ENCODE results near the gene L3MBTL4.

L3MBTL4 gene

GRCh38 chr18:6362559-6363129, 52.1 kb downstream of the L3MBTL4 start:
- no peak for DNase-seq

DNA sequence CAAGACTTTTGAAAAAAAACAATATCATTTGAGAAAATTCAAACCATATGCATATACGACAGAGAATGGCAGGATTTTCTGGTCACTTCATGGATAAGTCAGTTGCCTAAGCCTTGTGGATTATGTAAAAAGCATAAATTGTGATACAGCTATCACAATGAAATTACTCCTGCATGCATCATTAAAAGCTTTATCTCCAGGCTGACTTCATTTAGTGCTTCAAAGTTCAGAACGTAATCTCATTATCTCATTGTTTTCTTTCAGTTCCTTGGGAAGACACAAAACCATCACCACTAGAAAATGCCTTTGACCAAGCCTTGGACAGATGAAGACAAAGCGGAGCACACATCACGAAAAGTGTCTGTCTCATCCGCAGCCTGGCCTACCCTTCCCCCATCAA, 57.0 kb downstream of the L3MBTL4 start:
- no peak for DNase-seq

- no peak for DNase-seq
Observed at GRCh38 chr18:6355789-6356589, 58.7 kb downstream of the L3MBTL4 start.

GRCh38 chr18:6352275-6352674, 62.4 kb downstream of the L3MBTL4 start:
- DNase-seq = no peak

GRCh38 chr18:6342990-6343389, 71.7 kb downstream of the L3MBTL4 start:
- no peak for DNase-seq

DNA sequence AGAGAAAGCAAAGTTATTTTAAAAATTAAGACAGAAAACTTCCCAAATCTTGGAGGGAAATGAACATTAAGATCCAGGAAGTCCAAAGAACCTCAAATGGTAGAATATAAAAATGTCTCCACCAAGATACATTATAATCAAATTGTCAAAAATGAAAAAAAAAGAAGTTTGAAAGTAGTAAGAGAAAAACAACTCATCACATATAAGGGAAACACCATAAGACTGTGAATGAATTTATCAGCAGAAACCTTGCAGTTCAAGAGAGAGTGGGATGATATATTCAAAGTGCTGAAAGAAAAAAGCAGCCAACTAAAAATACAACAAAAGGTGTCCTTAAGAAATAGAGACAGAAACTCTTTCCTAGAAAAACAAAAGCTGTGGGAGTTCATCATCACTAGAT, 73.0 kb downstream of the L3MBTL4 start:
- DNase-seq = no peak

GRCh38 chr18:6341303-6341702, 73.4 kb downstream of the L3MBTL4 start:
- DNase-seq = no peak

- DNase-seq = no peak
Observed at GRCh38 chr18:6340121-6340520, 74.6 kb downstream of the L3MBTL4 start.

GRCh38 chr18:6336239-6336638, 78.5 kb downstream of the L3MBTL4 start:
- no peak for DNase-seq

DNA sequence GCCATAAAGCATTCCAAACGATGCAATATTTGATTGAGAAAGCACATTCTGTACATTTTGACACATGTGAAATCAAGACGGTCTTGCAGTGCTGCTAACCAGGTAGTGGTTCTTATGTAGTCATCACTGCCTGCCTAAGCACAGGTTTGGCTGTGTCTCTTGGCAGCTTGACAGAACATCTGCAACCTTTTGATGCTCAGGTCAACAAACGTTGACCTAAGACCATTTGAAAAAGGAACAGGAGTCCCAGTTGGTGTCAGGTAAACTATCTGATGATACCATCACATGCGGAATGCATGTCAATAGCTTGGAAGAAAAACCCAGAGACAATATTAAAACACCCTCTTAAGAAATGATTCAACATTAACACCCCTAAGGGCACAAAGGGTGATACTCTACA, 80.7 kb downstream of the L3MBTL4 start:
- no peak for DNase-seq

DNA sequence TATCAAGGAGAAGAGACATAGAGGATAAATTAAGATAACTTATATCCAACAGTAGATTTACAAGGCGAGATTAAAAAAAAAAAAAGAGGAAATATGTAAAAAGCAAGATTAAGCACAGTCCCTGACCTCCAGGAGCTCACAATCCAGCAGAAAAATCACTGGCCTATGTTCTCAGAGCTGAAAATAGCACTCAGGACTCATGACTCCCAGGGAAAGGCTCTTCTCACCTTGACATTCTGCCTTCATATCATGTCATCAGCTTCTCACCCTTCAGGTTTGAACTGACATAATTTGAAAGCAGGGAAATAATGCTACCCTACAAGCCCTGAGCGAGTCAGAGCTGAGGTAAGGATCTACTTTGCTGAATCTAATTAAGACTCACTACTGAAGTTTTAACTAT, 82.8 kb downstream of the L3MBTL4 start:
- no peak for DNase-seq

DNA sequence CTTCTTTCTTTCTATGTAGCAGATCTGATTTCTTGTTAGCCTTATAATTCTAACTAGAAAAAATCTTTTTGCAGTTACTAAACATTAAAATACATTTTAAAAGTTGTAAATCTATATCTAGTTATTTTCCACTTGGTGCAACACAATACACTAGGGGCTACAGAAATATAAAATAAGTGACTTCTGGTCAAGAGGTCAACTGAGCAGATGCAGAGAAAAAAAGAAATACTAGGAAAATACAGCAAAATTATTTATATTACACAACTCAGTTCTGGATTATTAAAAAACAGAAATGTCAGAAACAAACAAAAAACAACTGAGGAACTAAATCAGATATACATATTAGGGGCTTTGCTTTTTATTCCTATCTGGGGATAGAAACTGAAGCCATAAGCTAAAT, 83.9 kb downstream of the L3MBTL4 start:
- no peak for DNase-seq

DNA sequence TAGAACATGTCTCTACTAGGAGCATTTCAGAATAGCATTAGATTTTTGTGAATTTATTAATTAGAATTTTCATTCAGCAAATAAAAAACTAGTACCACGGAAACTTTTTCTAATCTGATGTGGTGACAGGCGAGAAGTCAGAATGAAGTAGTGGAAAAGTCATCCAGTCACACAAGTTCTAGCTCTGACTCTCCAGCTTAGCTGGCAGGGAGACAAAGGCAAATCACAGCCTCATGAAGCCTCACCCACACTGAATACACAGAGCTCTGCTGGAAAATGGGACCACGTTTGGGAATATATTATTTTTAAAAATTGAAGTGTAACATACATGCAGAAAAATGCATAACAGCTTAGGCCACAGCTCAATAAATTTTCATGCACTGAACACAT, 86.1 kb downstream of the L3MBTL4 start:
- DNase-seq = no peak

DNA sequence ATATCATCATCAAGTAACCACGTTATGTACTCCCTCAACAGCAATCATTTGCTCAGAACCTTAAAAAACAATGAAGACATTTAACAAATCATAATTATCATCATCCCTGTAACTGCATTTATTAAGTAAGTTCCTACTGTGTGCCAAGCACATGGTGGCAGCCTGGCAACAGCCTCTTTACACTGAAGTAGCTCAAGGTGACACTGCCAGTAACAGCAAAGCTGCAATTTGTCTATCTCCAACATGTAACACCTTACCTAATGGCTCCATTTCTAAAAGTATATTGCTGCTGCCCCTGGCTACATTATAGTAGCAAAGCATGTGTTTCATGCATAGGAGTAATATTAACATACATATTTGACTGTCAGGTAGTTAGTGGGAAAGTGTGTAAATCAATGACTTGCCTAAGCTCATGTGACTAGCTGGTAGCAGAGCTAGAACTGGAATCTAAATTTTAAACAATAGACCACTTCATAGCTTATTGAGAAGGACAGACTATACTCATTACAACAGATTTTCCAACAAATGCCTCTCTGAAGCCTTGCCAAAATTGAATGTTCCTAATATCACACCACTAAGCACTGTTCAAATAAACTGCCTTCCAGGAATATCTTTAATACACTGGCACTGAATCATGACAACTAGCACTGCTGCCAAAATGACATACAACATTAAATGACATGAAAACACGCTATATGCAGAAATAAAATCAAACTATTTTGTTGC, 86.7 kb downstream of the L3MBTL4 start:
- DNase-seq = no peak

DNA sequence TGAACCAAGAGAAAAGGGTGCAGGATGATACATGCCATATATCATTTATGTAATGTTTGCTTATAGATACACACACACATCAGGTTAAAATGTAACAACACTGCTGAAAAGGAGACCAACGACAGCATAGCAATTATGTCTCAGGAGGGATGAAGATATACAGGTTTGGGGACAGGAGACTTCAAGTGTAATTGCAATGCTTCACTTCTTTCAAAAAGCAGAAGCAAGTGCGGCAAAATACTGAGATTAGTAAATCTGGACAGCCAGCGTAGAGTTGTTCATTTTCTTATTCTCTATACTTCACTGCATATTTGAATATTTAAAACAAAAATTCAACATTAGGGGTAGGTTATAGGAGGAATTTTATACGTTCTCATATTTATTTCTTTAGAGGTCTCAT, 87.2 kb downstream of the L3MBTL4 start:
- no peak for DNase-seq

GRCh38 chr18:6326566-6326965, 88.1 kb downstream of the L3MBTL4 start:
- DNase-seq = no peak

- no peak for DNase-seq
Observed at GRCh38 chr18:6323319-6323889, 91.3 kb downstream of the L3MBTL4 start.

- no peak for DNase-seq
Observed at GRCh38 chr18:6315517-6316331, 99.0 kb downstream of the L3MBTL4 start.

GRCh38 chr18:6313415-6313814, 101.3 kb downstream of the L3MBTL4 start:
- DNase-seq = no peak

DNA sequence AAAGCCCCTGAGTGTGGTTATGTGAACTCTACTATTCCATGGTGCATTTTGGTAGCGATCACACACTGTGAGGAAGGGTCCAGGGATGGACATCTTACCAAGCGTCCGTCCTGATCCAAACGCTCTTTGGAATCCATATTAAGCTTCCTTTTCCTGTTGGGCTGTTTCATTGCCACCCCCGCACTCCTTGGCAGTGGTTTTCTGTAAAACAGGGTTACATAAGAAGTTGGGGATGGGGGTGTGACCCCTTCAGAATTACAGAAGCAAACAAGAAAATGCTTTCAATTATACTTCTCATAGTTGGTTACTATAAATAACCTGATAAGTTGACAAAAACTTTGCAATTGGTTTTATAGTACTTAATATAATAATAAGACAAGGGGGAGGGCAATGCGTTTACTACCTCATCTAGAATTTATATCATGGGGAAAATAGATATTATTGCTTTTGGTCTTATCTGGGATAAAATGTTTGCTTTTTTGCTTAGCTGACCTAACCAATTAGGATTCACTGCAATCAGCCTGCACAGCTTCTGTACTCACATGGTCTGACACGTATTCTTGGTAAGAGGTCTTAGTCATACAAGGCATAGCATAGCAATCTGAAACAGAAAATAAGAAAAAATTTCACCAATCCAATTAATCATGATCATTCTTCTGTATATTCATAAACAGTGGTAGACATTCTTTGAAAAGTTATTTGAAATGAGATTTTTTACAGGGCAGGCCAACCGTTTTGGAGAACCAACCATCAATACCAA, 103.1 kb downstream of the L3MBTL4 start:
- no peak for DNase-seq

GRCh38 chr18:6310714-6311113, 104.0 kb downstream of the L3MBTL4 start:
- no peak for DNase-seq

DNA sequence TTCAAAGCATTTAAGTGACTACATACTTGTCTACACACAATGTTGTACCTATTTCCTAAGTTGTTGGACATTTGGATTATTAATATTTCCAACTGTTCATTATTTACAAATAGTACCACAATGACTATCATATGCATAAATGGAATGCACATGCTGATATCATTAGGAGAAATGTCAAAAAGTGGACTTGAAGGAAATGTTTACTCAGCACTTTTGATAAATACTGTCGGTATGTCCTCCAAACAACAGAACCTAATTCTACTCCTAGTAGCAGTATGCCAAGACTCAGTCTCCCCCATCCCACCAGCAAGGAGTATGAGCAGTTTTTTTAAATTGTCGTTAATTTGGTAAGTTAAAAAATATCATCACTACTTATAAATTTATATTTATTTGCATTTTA, 116.8 kb downstream of the L3MBTL4 start:
- DNase-seq = no peak

All from NCI-H146 (cell line).